Measurements from ENCODE around the gene ZP1.
"Not testable (repeated sequence)": the region's sequence is repeated elsewhere in the genome, so short reads cannot be mapped to it uniquely, and the experiment has no call there.

ZP1 gene

GRCh38 chr11:60895687-60896086 is 28.3 kb downstream of the ZP1 start:
- in situ Hi-C loops (cut with MboI; ENCODE audit: low sequenced_read_pairs): loop anchor here (10.0 kb wide), 1 partner anchor 121 kb away; no protein-coding TSS in a partner anchor
- Histone ChIP-seq H3K36me3 (replicated peaks) (peaks cover 81% of the 10 kb centered on the region), H3K4me3 (no peak overlapping the region), H3K4me1 (no peaks in the 10 kb centered on the region), H3K27me3 (ENCODE audit: low read depth) (no peaks in the 10 kb centered on the region), H3K9me3 (no peaks in the 10 kb centered on the region)
- DNase-seq (ENCODE audit: low spot score in 2 of 2): no peak

GRCh38 chr11:60897496-60897895 is 30.2 kb downstream of the ZP1 start:
- no peaks in the 10 kb centered on the region for H3K4me1 ChIP-seq
- peaks cover 92% of the 10 kb centered on the region for H3K36me3 ChIP-seq (replicated peaks)
- in situ Hi-C loops (cut with MboI; ENCODE audit: low sequenced_read_pairs): loop anchor here (10.0 kb wide), 1 partner anchor 123 kb away; no protein-coding TSS in a partner anchor
- H3K9me3 ChIP-seq: no peaks in the 10 kb centered on the region
- H3K4me3 ChIP-seq: no peak overlapping the region
- no peaks in the 10 kb centered on the region for H3K27me3 ChIP-seq (ENCODE audit: low read depth)
- DNase-seq (ENCODE audit: low spot score in 2 of 2): no peak

GRCh38 chr11:60899046-60899936 is 31.9 kb downstream of the ZP1 start:
- H3K36me3 ChIP-seq (replicated peaks): peaks cover 98% of the 10 kb centered on the region
- in situ Hi-C loops (cut with MboI; ENCODE audit: low sequenced_read_pairs): loop anchor here (10.0 kb wide), 1 partner anchor 124 kb away; no protein-coding TSS in a partner anchor
- peak; percentile 41 to 69 for DNase-seq (ENCODE audit: low spot score in 2 of 2)
- no peaks in the 10 kb centered on the region for H3K4me1 ChIP-seq
- H3K9me3 ChIP-seq: no peaks in the 10 kb centered on the region
- H3K4me3 ChIP-seq: no peak overlapping the region
- H3K27me3 ChIP-seq (ENCODE audit: low read depth): no peaks in the 10 kb centered on the region

GRCh38 chr11:60899977-60900376 is 32.6 kb downstream of the ZP1 start:
- peaks cover 2% of the 10 kb centered on the region; the same call in 1 of the 2 replicates for H3K4me1 ChIP-seq
- in situ Hi-C loops (cut with MboI; ENCODE audit: low sequenced_read_pairs): loop anchor here (10.0 to 25.0 kb wide), 2 partner anchors 125 to 788 kb away; no protein-coding TSS in a partner anchor
- no peak overlapping the region for H3K4me3 ChIP-seq
- H3K9me3 ChIP-seq: no peaks in the 10 kb centered on the region
- no peaks in the 10 kb centered on the region for H3K27me3 ChIP-seq (ENCODE audit: low read depth)
- DNase-seq (ENCODE audit: low spot score in 2 of 2): no peak
- peaks cover 91% of the 10 kb centered on the region for H3K36me3 ChIP-seq (replicated peaks)

GRCh38 chr11:60900673-60901404 is 33.5 kb downstream of the ZP1 start:
- no peak for DNase-seq (ENCODE audit: low spot score in 2 of 2)
- no peaks in the 10 kb centered on the region for H3K9me3 ChIP-seq
- no peak overlapping the region for H3K4me3 ChIP-seq
- no peaks in the 10 kb centered on the region for H3K27me3 ChIP-seq (ENCODE audit: low read depth)
- H3K4me1 ChIP-seq: peaks cover 2% of the 10 kb centered on the region; the same call in 1 of the 2 replicates
- in situ Hi-C loops (cut with MboI; ENCODE audit: low sequenced_read_pairs): loop anchor here (25.0 kb wide), 1 partner anchor 789 kb away; no protein-coding TSS in a partner anchor
- peaks cover 82% of the 10 kb centered on the region for H3K36me3 ChIP-seq (replicated peaks)

GRCh38 chr11:60902625-60903024 is 35.3 kb downstream of the ZP1 start:
- Histone ChIP-seq H3K9me3 (no peaks in the 10 kb centered on the region), H3K27me3 (ENCODE audit: low read depth) (no peaks in the 10 kb centered on the region), H3K4me3 (no peak overlapping the region), H3K36me3 (replicated peaks) (peaks cover 68% of the 10 kb centered on the region), H3K4me1 (peaks cover 2% of the 10 kb centered on the region; the same call in 1 of the 2 replicates)
- DNase-seq (ENCODE audit: low spot score in 2 of 2): no peak
- in situ Hi-C loops (cut with MboI; ENCODE audit: low sequenced_read_pairs): loop anchor here (25.0 kb wide), 1 partner anchor 790 kb away; no protein-coding TSS in a partner anchor

- in situ Hi-C loops (cut with MboI; ENCODE audit: low sequenced_read_pairs): loop anchor here (25.0 kb wide), 1 partner anchor 793 kb away; no protein-coding TSS in a partner anchor
- Histone ChIP-seq H3K4me1 (peaks cover 2% of the 10 kb centered on the region; the same call in 1 of the 2 replicates), H3K4me3 (peak overlapping the region; percentile 89), H3K36me3 (replicated peaks) (peaks cover 44% of the 10 kb centered on the region), H3K9me3 (no peaks in the 10 kb centered on the region), H3K27me3 (ENCODE audit: low read depth) (peaks cover 11% of the 10 kb centered on the region)
- DNase-seq (ENCODE audit: low spot score in 2 of 2): peak in 1 of 2 experiments; percentile 75
Observed at GRCh38 chr11:60905047-60905446, 37.7 kb downstream of the ZP1 start.

GRCh38 chr11:60905551-60906113 is 38.3 kb downstream of the ZP1 start:
- Histone ChIP-seq H3K4me1 (peaks cover 2% of the 10 kb centered on the region; the same call in 1 of the 2 replicates), H3K9me3 (no peaks in the 10 kb centered on the region), H3K27me3 (ENCODE audit: low read depth) (peaks cover 11% of the 10 kb centered on the region), H3K36me3 (replicated peaks) (peaks cover 38% of the 10 kb centered on the region), H3K4me3 (peak overlapping the region; percentile 89)
- in situ Hi-C loops (cut with MboI; ENCODE audit: low sequenced_read_pairs): loop anchor here (25.0 kb wide), 1 partner anchor 793 kb away; no protein-coding TSS in a partner anchor
- DNase-seq (ENCODE audit: low spot score in 2 of 2): no peak

GRCh38 chr11:60906132-60906972 is 39.0 kb downstream of the ZP1 start, which contains the start of gene PRPF19:
Gene PRPF19, minus strand, starts transcription at chr11:60906585. Its CDS starts 203 bp downstream, at chr11:60906382.
- peaks cover 14% of the 10 kb centered on the region for H3K27me3 ChIP-seq (ENCODE audit: low read depth)
- no peaks in the 10 kb centered on the region for H3K9me3 ChIP-seq
- peaks cover 2% of the 10 kb centered on the region; the same call in 1 of the 2 replicates for H3K4me1 ChIP-seq
- DNase-seq (ENCODE audit: low spot score in 2 of 2): peak; percentile 95 to 98
- H3K4me3 ChIP-seq: peak within 1 kb of the TSS; percentile 89
- in situ Hi-C loops (cut with MboI; ENCODE audit: low sequenced_read_pairs): loop anchor here (25.0 kb wide), 1 partner anchor 794 kb away; no protein-coding TSS in a partner anchor
- peaks cover 31% of the 10 kb centered on the region for H3K36me3 ChIP-seq (replicated peaks)

- in situ Hi-C loops (cut with MboI; ENCODE audit: low sequenced_read_pairs): loop anchor here (25.0 kb wide), 1 partner anchor 797 kb away; no protein-coding TSS in a partner anchor
- Histone ChIP-seq H3K4me1 (peaks cover 6% of the 10 kb centered on the region), H3K27me3 (ENCODE audit: low read depth) (peaks cover 14% of the 10 kb centered on the region), H3K36me3 (replicated peaks) (peaks cover 7% of the 10 kb centered on the region), H3K4me3 (no peak overlapping the region), H3K9me3 (no peaks in the 10 kb centered on the region)
- DNase-seq (ENCODE audit: low spot score in 2 of 2): no peak
Observed at GRCh38 chr11:60908803-60909202, 41.5 kb downstream of the ZP1 start.

GRCh38 chr11:60909680-60910280 is 42.4 kb downstream of the ZP1 start:
- not testable (repeated sequence) for H3K4me3 ChIP-seq; H3K4me1 ChIP-seq; H3K36me3 ChIP-seq (replicated peaks); DNase-seq (ENCODE audit: low spot score in 2 of 2); H3K9me3 ChIP-seq
- peaks cover 14% of the 10 kb centered on the region for H3K27me3 ChIP-seq (ENCODE audit: low read depth)
- in situ Hi-C loops (cut with MboI; ENCODE audit: low sequenced_read_pairs): loop anchor here (25.0 kb wide), 1 partner anchor 797 kb away; no protein-coding TSS in a partner anchor

GRCh38 chr11:60910281-60910687 is 42.9 kb downstream of the ZP1 start:
- Histone ChIP-seq H3K36me3 (replicated peaks) (peaks cover 4% of the 10 kb centered on the region; the same call in 1 of the 2 replicates), H3K9me3 (no peaks in the 10 kb centered on the region), H3K27me3 (ENCODE audit: low read depth) (peaks cover 14% of the 10 kb centered on the region), H3K4me1 (peaks cover 3% of the 10 kb centered on the region; the same call in 1 of the 2 replicates), H3K4me3 (no peak overlapping the region)
- in situ Hi-C loops (cut with MboI; ENCODE audit: low sequenced_read_pairs): loop anchor here (25.0 kb wide), 1 partner anchor 798 kb away; no protein-coding TSS in a partner anchor
- no peak for DNase-seq (ENCODE audit: low spot score in 2 of 2)
